PC-3 (cell line): Measurements from ENCODE around the gene MED12L. TPM values are rescaled to one million over a fixed set of nuclear protein-coding genes. Genes with fewer than 3 reads are reported as not detected.

Experiments
- ATAC-seq: fragments of 200-7000 bp; cut with Tn5 transposase; 2 replicates; pipeline ENCODE4 v1.9.1; 2020; ENCODE audit warnings: mild to moderate bottlenecking, moderate library complexity
- BruUV-seq: library from RNA; stranded (reverse); fragments of 400-500 nt; replicated peaks from 2 replicates; lab custom pipeline; 2021; lab: Mats Ljungman, UMichigan
- CTCF ChIA-PET: fragments of 300-600 bp; sonication (Branson Sonifier 250); formaldehyde crosslinking; loops from one replicate; lab custom pipeline; 2022; ENCODE audit warnings: antibody characterized with exemption; lab: Charles Lee
- POLR2A ChIA-PET: fragments of 300-600 bp; sonication (Branson Sonifier 250); formaldehyde crosslinking; loops from one replicate; lab custom pipeline; 2022; ENCODE audit warnings: antibody characterized with exemption; ENCODE audit not compliant: unreplicated experiment; lab: Charles Lee
- DNase-seq: peaks from one replicate; pipeline ENCODE4 v3.0.0-alpha.2; 2015
- H2AFZ ChIP-seq: fragments of 300-600 bp; sonication (generic); 2 replicates; pipeline ENCODE4 v1.6.0; 2016; ENCODE audit warnings: antibody characterized with exemption, low read length
- H3F3A ChIP-seq: fragments of 300-600 bp; sonication (generic); one replicate; pipeline ENCODE4 v1.6.0; 2017; ENCODE audit warnings: antibody characterized with exemption, low read length, control low read depth, mild to moderate bottlenecking; ENCODE audit not compliant: unreplicated experiment
- H3K27ac ChIP-seq: fragments of 300-600 bp; sonication (generic); 2 replicates; pipeline ENCODE4 v1.5.1; 2016; ENCODE audit warnings: mild to moderate bottlenecking, low read length
- H3K27me3 ChIP-seq: fragments of 300-600 bp; sonication (generic); 2 replicates; pipeline ENCODE4 v1.6.1; 2016; ENCODE audit warnings: low read length, mixed read lengths
- H3K36me3 ChIP-seq: fragments of 300-600 bp; sonication (generic); 2 replicates; pipeline ENCODE4 v1.6.1; 2016; ENCODE audit warnings: low read depth, mixed run types, low read length, mixed read lengths
- H3K4me1 ChIP-seq: fragments of 300-600 bp; sonication (generic); 2 replicates; pipeline ENCODE4 v1.5.1; 2016; ENCODE audit warnings: low read length; ENCODE audit not compliant: insufficient read depth
- H3K4me2 ChIP-seq: fragments of 300-600 bp; sonication (generic); 2 replicates; pipeline ENCODE4 v1.6.0; 2016; ENCODE audit warnings: low read length
- H3K4me3 ChIP-seq: fragments of 300-600 bp; sonication (generic); 2 replicates; pipeline ENCODE4 v1.5.1; 2016; ENCODE audit warnings: mild to moderate bottlenecking, low read length, mixed read lengths
- H3K79me2 ChIP-seq: fragments of 300-600 bp; sonication (generic); 2 replicates; pipeline ENCODE4 v1.6.1; 2017; ENCODE audit warnings: low read length, mixed read lengths
- H3K9ac ChIP-seq: fragments of 300-600 bp; sonication (generic); 2 replicates; pipeline ENCODE4 v1.6.0; 2016; ENCODE audit warnings: mild to moderate bottlenecking, low read length
- H3K9me2 ChIP-seq: fragments of 300-600 bp; sonication (generic); replicated peaks from 2 replicates; pipeline ENCODE4 v1.6.1; 2016; ENCODE audit warnings: mixed run types, low read length, mixed read lengths
- H3K9me3 ChIP-seq: fragments of 300-600 bp; sonication (generic); 2 replicates; pipeline ENCODE4 v1.6.1; 2016; ENCODE audit warnings: low read length, mixed read lengths
- H4K20me1 ChIP-seq: fragments of 300-600 bp; sonication (generic); 2 replicates; pipeline ENCODE4 v1.6.1; 2016; ENCODE audit warnings: low read length, mixed read lengths
- EZH2 ChIP-seq: fragments of 300-600 bp; sonication (generic); IDR thresholded peaks from one replicate; pipeline ENCODE4 v1.6.1; 2017; ENCODE audit warnings: antibody characterized with exemption, mild to moderate bottlenecking, low read length; ENCODE audit not compliant: unreplicated experiment
- EZH2phosphoT487 ChIP-seq: fragments of 300-600 bp; sonication (generic); IDR thresholded peaks from 2 replicates; pipeline ENCODE4 v1.6.1; 2018; ENCODE audit warnings: mild to moderate bottlenecking, antibody characterized with exemption, low read length, borderline replicate concordance
- intact Hi-C: fragments of 100-400 bp; cut with micrococcal nuclease; formaldehyde crosslinking; loops from 2 replicates; pipeline ENCODE4 v1.9.0; 2023
- total RNA-seq: library from RNA; depleted of rRNA; stranded (reverse); fragments of >200 nt; gene quantifications from 2 replicates; pipeline ENCODE4 v1.2.3, GENCODE V29; 2014
- TF ChIP-seq, protein P1 (sequence below): fragments of 300-600 bp; sonication (generic); conservative IDR thresholded peaks from 2 replicates; pipeline ENCODE4 v1.5.1; 2017; ENCODE audit warnings: antibody characterized with exemption, low read depth, mild to moderate bottlenecking, low read length

Gene MED12L
- total RNA-seq, 1 experiment from 2014 or later, result 0.55 TPM

DNA sequence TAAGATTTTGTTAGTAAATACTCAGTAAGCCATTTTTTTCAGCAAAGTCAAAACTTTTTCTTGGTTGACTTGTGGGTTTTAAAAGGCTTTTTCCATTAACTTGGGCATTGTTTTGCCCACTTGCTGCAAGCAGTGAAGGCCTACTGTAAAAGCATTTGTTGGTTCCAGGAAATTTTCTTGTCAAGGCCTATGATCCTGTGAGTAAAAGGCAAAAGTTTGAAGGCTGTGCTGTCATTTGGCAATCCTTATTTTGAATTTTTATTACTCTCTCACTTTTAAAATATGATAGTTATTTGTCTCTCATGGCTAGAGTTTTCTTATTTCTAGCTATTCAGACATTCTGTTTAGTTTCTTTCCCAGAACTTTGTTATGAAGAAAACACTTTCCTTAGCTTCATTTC lies 286.1 kb downstream of the MED12L start:
- Histone ChIP-seq H3K79me2 (no peaks in the 10 kb centered on the region), H3F3A (no peaks in the 10 kb centered on the region), H3K27me3 (no peaks in the 10 kb centered on the region), H3K4me1 (peaks cover 12% of the 10 kb centered on the region), H3K36me3 (no peaks in the 10 kb centered on the region), H3K4me3 (no peak overlapping the region), H3K9me2 (no peaks in the 10 kb centered on the region), H4K20me1 (no peaks in the 10 kb centered on the region), H3K9me3 (no peaks in the 10 kb centered on the region), H3K4me2 (0 out of 2 replicates have a peak overlapping the region, but pooled peaks have one; percentile 11), H3K9ac (no peak overlapping the region), H2AFZ (no peak overlapping the region), H3K27ac (no peak overlapping the region)
- ChIA-PET CTCF (no interaction called here), POLR2A (no interaction called here)
- intact Hi-C loops, result loop anchor here (5.0 kb wide), 1 partner anchor 41 kb away; no protein-coding TSS in a partner anchor
- ATAC-seq (no peak), DNase-seq (no peak)
- BruUV-seq, result no TSS peak
- TF ChIP-seq EZH2, result no peak
- TF ChIP-seq EZH2phosphoT487, result no peak
- TF ChIP-seq, protein P1, sequence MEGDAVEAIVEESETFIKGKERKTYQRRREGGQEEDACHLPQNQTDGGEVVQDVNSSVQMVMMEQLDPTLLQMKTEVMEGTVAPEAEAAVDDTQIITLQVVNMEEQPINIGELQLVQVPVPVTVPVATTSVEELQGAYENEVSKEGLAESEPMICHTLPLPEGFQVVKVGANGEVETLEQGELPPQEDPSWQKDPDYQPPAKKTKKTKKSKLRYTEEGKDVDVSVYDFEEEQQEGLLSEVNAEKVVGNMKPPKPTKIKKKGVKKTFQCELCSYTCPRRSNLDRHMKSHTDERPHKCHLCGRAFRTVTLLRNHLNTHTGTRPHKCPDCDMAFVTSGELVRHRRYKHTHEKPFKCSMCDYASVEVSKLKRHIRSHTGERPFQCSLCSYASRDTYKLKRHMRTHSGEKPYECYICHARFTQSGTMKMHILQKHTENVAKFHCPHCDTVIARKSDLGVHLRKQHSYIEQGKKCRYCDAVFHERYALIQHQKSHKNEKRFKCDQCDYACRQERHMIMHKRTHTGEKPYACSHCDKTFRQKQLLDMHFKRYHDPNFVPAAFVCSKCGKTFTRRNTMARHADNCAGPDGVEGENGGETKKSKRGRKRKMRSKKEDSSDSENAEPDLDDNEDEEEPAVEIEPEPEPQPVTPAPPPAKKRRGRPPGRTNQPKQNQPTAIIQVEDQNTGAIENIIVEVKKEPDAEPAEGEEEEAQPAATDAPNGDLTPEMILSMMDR, result no peak

DNA sequence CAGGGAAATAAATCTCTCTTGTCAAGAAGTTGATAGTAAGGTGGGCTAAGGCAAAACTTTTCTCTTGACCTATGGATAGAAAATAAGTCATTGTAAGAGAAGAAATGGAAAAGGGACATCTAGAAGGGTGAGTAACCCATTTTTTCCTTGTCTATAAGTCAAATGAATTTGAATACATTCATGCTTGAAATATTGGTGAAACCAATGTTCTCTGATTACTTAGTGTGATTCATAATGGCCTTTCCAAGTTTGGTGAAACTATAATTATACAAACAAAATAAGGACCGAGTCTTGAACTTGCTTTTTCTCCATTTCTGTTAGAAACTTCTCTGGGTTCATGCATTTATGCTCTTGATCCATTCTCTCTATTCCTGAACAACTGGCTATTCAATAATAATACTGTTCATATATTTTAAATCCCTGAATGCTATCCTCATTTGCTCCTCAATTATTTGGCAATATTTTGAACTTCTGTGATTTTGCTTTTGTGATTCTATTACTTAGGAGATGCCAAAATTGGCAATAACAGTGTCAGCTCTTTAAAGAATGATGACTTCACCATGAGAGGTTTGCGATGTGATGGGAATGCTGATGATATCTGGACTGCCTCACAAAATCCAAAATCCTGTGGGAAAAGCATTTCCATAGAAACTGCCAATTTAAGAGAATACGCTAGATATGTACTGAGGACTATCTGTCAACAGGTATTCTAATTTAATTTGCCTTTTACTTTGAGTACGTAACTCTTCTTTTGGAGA lies 286.8 kb downstream of the MED12L start:
- no peak overlapping the region for H3K9ac ChIP-seq
- no peaks in the 10 kb centered on the region for H3K79me2 ChIP-seq
- peak overlapping the region; percentile 15; the same call in 1 of the 2 replicates for H3K27ac ChIP-seq
- H2AFZ ChIP-seq, result no peak overlapping the region
- H3K4me3 ChIP-seq, result no peak overlapping the region
- no TSS peak for BruUV-seq
- TF ChIP-seq, protein P1, result no peak
- TF ChIP-seq EZH2, result no peak
- TF ChIP-seq EZH2phosphoT487, result no peak
- H3K9me2 ChIP-seq, result no peaks in the 10 kb centered on the region
- H3K9me3 ChIP-seq, result no peaks in the 10 kb centered on the region
- no peaks in the 10 kb centered on the region for H4K20me1 ChIP-seq
- peaks cover 12% of the 10 kb centered on the region for H3K4me1 ChIP-seq
- H3F3A ChIP-seq, result no peaks in the 10 kb centered on the region
- CTCF ChIA-PET, result no interaction called here
- H3K27me3 ChIP-seq, result no peaks in the 10 kb centered on the region
- peak; percentile 59 for DNase-seq
- peak; percentile 65 for ATAC-seq
- intact Hi-C loops, result loop anchor here (5.0 kb wide), 1 partner anchor 40 kb away; no protein-coding TSS in a partner anchor
- H3K36me3 ChIP-seq, result no peaks in the 10 kb centered on the region
- H3K4me2 ChIP-seq, result peak overlapping the region; percentile 26; the same call in 1 of the 2 replicates
- POLR2A ChIA-PET, result no interaction called here
